Activated CD8-positive, alpha-beta T cell treated with anti-CD3 and anti-CD28 coated beads for 36 hours (primary cell): Measurements from ENCODE around the gene CSRNP3. TPM values are rescaled to one million over a fixed set of nuclear protein-coding genes. Genes with fewer than 3 reads are reported as not detected.

Source experiments
- ATAC-seq: fragments of 200-7000 bp; cut with Tn5 transposase; one replicate; pipeline ENCODE4 v1.10.0; 2021; ENCODE audit warnings: mild to moderate bottlenecking, moderate library complexity
- CTCF ChIA-PET: fragments of 350-600 bp; sonication (Branson Sonifier 250); formaldehyde crosslinking; loops from one replicate; lab custom pipeline; 2021; ENCODE audit warnings: antibody characterized with exemption; lab: Charles Lee
- POLR2A ChIA-PET: fragments of 350-600 bp; sonication (Branson Sonifier 250); formaldehyde crosslinking; loops from one replicate; lab custom pipeline; 2021; ENCODE audit warnings: antibody characterized with exemption; lab: Charles Lee
- DNase-seq: peaks from one replicate; pipeline ENCODE4 v3.0.0-alpha.2; 2020
- H3K27ac Mint-ChIP-seq: one replicate; pipeline ENCODE4 v1.8.0; 2021; ENCODE audit warnings: mild to moderate bottlenecking, mixed read lengths
- H3K27me3 Mint-ChIP-seq: one replicate; pipeline ENCODE4 v1.8.0; 2021; ENCODE audit warnings: mixed read lengths
- H3K36me3 Mint-ChIP-seq: one replicate; pipeline ENCODE4 v1.8.0; 2021; ENCODE audit warnings: low read depth, mixed read lengths
- H3K4me1 Mint-ChIP-seq: one replicate; pipeline ENCODE4 v1.8.0; 2021; ENCODE audit warnings: low read depth, mixed read lengths
- H3K4me3 Mint-ChIP-seq: one replicate; pipeline ENCODE4 v1.8.0; 2021; ENCODE audit warnings: mild to moderate bottlenecking, moderate library complexity, mixed read lengths
- H3K9me3 Mint-ChIP-seq: one replicate; pipeline ENCODE4 v1.8.0; 2021; ENCODE audit warnings: mixed read lengths
- intact Hi-C: fragments of 100-400 bp; cut with micrococcal nuclease; formaldehyde crosslinking; loops from one replicate; pipeline ENCODE4 v1.10.0; 2022
- total RNA-seq, 2 experiments: library from RNA; stranded (reverse); gene quantifications; one replicate each; pipeline ENCODE4 v1.2.3, GENCODE V29; 2021
- TF ChIP-seq, protein P1 (sequence below): fragments of 200-600 bp; IDR thresholded peaks from one replicate; pipeline ENCODE4 v1.8.0; 2022; ENCODE audit warnings: antibody characterized with exemption, mild to moderate bottlenecking

CSRNP3 gene
- total RNA-seq, 2 experiments from 2014 or later = not detected

DNA sequence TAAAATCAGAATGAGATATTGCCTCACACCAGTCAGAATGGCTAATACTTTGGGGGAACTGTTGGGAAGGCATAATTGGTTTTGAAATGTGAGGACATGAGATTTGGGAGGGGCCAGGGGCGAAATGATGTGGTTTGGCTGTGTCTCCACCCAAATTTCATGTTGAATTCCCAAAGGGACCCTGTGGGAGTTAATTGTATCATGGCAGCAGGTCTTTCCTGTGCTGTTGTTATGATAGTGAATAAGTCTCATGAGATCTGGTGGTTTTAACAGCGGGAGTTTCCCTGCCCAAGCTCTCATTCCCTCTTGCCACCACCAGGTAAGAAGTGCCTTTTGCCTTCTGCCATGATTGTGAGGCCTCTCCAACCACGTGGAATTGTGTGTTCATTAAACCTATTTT lies 59.6 kb downstream of the CSRNP3 start:
- CTCF ChIA-PET = no interaction called here
- H3K4me1 Mint-ChIP-seq = no peaks in the 10 kb centered on the region
- H3K4me3 Mint-ChIP-seq = no peak overlapping the region
- ATAC-seq (no peak), DNase-seq (no peak)
- no peaks in the 10 kb centered on the region for H3K36me3 Mint-ChIP-seq
- H3K9me3 Mint-ChIP-seq = no peaks in the 10 kb centered on the region
- no peaks in the 10 kb centered on the region for H3K27me3 Mint-ChIP-seq
- POLR2A ChIA-PET = no interaction called here
- intact Hi-C loops = no loop called here
- H3K27ac Mint-ChIP-seq = no peak overlapping the region
- TF ChIP-seq, protein P1, sequence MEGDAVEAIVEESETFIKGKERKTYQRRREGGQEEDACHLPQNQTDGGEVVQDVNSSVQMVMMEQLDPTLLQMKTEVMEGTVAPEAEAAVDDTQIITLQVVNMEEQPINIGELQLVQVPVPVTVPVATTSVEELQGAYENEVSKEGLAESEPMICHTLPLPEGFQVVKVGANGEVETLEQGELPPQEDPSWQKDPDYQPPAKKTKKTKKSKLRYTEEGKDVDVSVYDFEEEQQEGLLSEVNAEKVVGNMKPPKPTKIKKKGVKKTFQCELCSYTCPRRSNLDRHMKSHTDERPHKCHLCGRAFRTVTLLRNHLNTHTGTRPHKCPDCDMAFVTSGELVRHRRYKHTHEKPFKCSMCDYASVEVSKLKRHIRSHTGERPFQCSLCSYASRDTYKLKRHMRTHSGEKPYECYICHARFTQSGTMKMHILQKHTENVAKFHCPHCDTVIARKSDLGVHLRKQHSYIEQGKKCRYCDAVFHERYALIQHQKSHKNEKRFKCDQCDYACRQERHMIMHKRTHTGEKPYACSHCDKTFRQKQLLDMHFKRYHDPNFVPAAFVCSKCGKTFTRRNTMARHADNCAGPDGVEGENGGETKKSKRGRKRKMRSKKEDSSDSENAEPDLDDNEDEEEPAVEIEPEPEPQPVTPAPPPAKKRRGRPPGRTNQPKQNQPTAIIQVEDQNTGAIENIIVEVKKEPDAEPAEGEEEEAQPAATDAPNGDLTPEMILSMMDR = no peak

DNA sequence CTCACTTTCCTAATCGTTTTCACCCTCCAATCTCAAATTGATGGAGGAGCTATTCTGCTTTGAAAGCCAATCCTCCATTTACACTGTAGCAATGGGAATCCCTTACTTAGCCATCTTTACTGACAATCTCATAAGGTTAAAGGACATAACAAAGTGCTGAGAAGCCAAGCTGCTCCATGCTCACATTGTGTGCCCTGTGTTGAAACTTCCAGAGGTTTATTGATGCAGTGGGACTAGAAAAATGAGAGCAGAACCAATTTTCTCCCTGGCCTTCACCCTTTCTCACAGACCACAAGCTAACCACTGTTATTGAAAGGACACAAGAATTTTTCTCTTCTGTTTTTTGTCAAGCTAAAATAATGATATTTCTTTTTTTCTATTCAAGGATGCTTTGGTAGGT lies 63.8 kb downstream of the CSRNP3 start:
- no peak overlapping the region for H3K27ac Mint-ChIP-seq
- ATAC-seq (no peak), DNase-seq (no peak)
- H3K4me1 Mint-ChIP-seq = no peaks in the 10 kb centered on the region
- intact Hi-C loops = no loop called here
- H3K27me3 Mint-ChIP-seq = no peaks in the 10 kb centered on the region
- TF ChIP-seq, protein P1 = no peak
- no peaks in the 10 kb centered on the region for H3K36me3 Mint-ChIP-seq
- H3K4me3 Mint-ChIP-seq = no peak overlapping the region
- CTCF ChIA-PET = no interaction called here
- POLR2A ChIA-PET = no interaction called here
- no peaks in the 10 kb centered on the region for H3K9me3 Mint-ChIP-seq

GRCh38 chr2:165535471-165535870 lies 66.0 kb downstream of the CSRNP3 start:
- no peak overlapping the region for H3K27ac Mint-ChIP-seq
- H3K36me3 Mint-ChIP-seq = no peaks in the 10 kb centered on the region

GRCh38 chr2:165536851-165537499 lies 67.5 kb downstream of the CSRNP3 start:
- H3K4me3 Mint-ChIP-seq = no peak overlapping the region
- TF ChIP-seq, protein P1 = no peak
- ChIA-PET POLR2A (no interaction called here), CTCF (no interaction called here)
- DNase-seq (no peak), ATAC-seq (no peak)
- no peak overlapping the region for H3K27ac Mint-ChIP-seq
- no peaks in the 10 kb centered on the region for H3K27me3 Mint-ChIP-seq
- H3K36me3 Mint-ChIP-seq = no peaks in the 10 kb centered on the region
- H3K4me1 Mint-ChIP-seq = no peaks in the 10 kb centered on the region
- intact Hi-C loops = no loop called here
- H3K9me3 Mint-ChIP-seq = no peaks in the 10 kb centered on the region

More at GRCh38 chr2:165535471-165535870, 66.0 kb downstream of the CSRNP3 start:
- intact Hi-C loops = no loop called here
- H3K4me1 Mint-ChIP-seq = no peaks in the 10 kb centered on the region
- TF ChIP-seq, protein P1 = no peak
- H3K4me3 Mint-ChIP-seq = no peak overlapping the region
- H3K27me3 Mint-ChIP-seq = no peaks in the 10 kb centered on the region
- DNase-seq (no peak), ATAC-seq (no peak)
- H3K9me3 Mint-ChIP-seq = no peaks in the 10 kb centered on the region
- ChIA-PET POLR2A (no interaction called here), CTCF (no interaction called here)

DNA sequence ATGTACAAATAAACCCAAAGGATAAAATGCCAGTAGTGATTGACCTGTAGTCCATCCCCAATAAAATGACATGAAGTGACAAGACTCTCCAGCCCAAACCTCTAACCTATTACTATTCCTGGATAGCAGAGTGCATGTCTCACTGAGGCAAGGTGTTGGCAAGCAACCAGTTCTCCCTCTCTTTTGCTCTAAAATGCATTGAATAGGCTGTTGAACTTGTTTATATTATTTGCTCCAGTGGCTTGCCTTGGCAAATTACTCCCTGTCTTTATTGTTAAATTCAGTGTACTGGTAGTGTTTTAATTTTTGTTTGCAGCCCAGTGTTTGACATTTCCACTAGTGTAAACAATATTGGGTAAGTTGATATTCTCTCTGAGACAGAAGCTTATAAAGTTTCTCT lies 70.5 kb downstream of the CSRNP3 start:
- intact Hi-C loops = no loop called here
- no peak overlapping the region for H3K27ac Mint-ChIP-seq
- H3K4me1 Mint-ChIP-seq = no peaks in the 10 kb centered on the region
- H3K9me3 Mint-ChIP-seq = no peaks in the 10 kb centered on the region
- no peak overlapping the region for H3K4me3 Mint-ChIP-seq
- ChIA-PET CTCF (no interaction called here), POLR2A (no interaction called here)
- no peaks in the 10 kb centered on the region for H3K36me3 Mint-ChIP-seq
- TF ChIP-seq, protein P1 = no peak
- H3K27me3 Mint-ChIP-seq = no peaks in the 10 kb centered on the region
- DNase-seq (no peak), ATAC-seq (no peak)
